Body of pancreas (tissue), 4 donors: Measurements from ENCODE around the gene CHRNB4. TPM values are rescaled to one million over a fixed set of nuclear protein-coding genes. Genes with fewer than 3 reads are reported as not detected.

Experiments used
- ATAC-seq: fragments of 150-250 bp; one replicate; pipeline ENCODE4 v1.9.1; 2016
- DNase-seq, 4 donors: peaks; one replicate each; pipeline ENCODE4 v3.0.0-alpha.2; 2019
- H3K27ac ChIP-seq, 4 donors: fragments of 200-600 bp; sonication (generic); 1 replicate in 3 of 4; 2 replicates in 1 of 4; pipeline versions ENCODE4 v1.5.1 to v1.6.1; 2016 to 2019; ENCODE audit warnings: mild to moderate bottlenecking in 1 of 4, mixed read lengths in 1 of 4, moderate library complexity in 1 of 4
- H3K27me3 ChIP-seq, 2 donors: fragments of 200-600 bp; sonication (generic); one replicate each; pipeline ENCODE4 v1.6.0; 2016; ENCODE audit warnings: mild to moderate bottlenecking in 1 of 2
- H3K36me3 ChIP-seq, 2 donors: fragments of 200-600 bp; sonication (generic); replicated peaks in 1 of 2; 2 replicates each; pipeline ENCODE4 v1.5.1; 2016; ENCODE audit warnings: low read depth in 2 of 2; ENCODE audit not compliant: insufficient read depth in 1 of 2
- H3K4me1 ChIP-seq: fragments of 200-600 bp; sonication (generic); one replicate; pipeline ENCODE4 v1.6.0; 2016
- H3K4me3 ChIP-seq, 2 donors: fragments of 200-600 bp; sonication (generic); 1 replicate in 1 of 2; 2 replicates in 1 of 2; pipeline ENCODE4 v1.5.1; 2016 to 2019
- H3K9me3 ChIP-seq, 3 donors: fragments of 200-600 bp; sonication (generic); 1 replicate in 2 of 3; 2 replicates in 1 of 3; pipeline ENCODE4 v1.5.1; 2016
- CTCF ChIP-seq, 7 experiments: fragments of 450-650 bp in 4 of 7; fragments of 200-600 bp in 3 of 7; sonication (generic) in 3 of 7; IDR thresholded peaks; one replicate each; pipeline ENCODE4 v1.5.1; 2016 to 2019; ENCODE audit warnings: antibody characterized with exemption in 7 of 7
- POLR2A ChIP-seq, 3 donors: fragments of 450-650 bp; IDR thresholded peaks; one replicate each; pipeline ENCODE4 v1.6.1; 2016; ENCODE audit warnings: antibody characterized with exemption in 3 of 3, mild to moderate bottlenecking in 2 of 3
- WGBS, 2 donors: methylation state at CpG; one replicate each; pipeline ENCODE4 v1.1.5; 2017; 5-methylcytosine and 5-hydroxymethylcytosine counted together
- intact Hi-C: fragments of 100-400 bp; cut with DNase I; formaldehyde crosslinking; loops from one replicate; pipeline ENCODE4 v1.15.1; 2023
- total RNA-seq, 2 donors: library from RNA; depleted of rRNA; stranded (reverse); fragments of >200 nt; gene quantifications; one replicate each; pipeline ENCODE4 v1.1.0, GENCODE V29; 2016

The CHRNB4 gene
- not detected for total RNA-seq

- Histone ChIP-seq H3K9me3 (no peaks in the 10 kb centered on the region), H3K36me3 (no peaks in the 10 kb centered on the region), H3K4me3 (peak within 1 kb of the TSS in 1 of 2 donors; percentile 18), H3K27ac (no peak within 1 kb of the TSS), H3K4me1 (peaks cover 12% of the 10 kb centered on the region), H3K27me3 (no peaks in the 10 kb centered on the region)
- ATAC-seq (no peak), DNase-seq (peak in 1 of 4 donors; percentile 26)
- WGBS, 2 donors: 20 to 53% methylated on average over 18 to 36 of the region's 47 CpGs
- no peak for TF ChIP-seq CTCF (IDR thresholded peaks at IDR 0.05)
- TF ChIP-seq POLR2A (IDR thresholded peaks at IDR 0.05): no peak
- intact Hi-C loops: no loop called here
Measured at GRCh38 chr15:78641102-78641748, at the start of gene CHRNB4. Gene CHRNB4, minus strand, starts transcription at chr15:78641210. Its CDS starts 77 bp downstream, at chr15:78641133.

DNA sequence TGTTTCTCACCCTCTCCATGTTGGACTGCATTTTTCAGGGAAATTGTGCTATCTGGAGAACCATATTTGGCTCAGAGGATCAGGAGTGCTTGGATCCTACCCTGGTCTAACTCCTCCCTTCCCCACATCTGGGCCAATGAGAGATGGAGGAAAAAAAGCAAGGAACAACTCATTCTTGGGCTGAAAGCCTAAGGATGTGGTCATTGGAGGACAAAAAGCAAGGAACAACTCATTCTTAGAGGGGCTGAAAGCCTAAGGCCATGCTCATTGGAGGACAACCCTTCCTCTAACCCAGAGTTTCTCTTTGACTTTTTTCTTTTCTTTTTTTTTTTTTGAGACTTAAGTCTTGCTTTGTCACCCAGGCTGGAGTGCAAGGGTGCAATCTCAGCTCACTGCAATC is 48.6 kb upstream of the CHRNB4 start:
- Histone ChIP-seq H3K27ac (no peak overlapping the region), H3K4me3 (no peak overlapping the region), H3K36me3 (no peaks in the 10 kb centered on the region), H3K4me1 (no peaks in the 10 kb centered on the region), H3K9me3 (no peaks in the 10 kb centered on the region), H3K27me3 (no peaks in the 10 kb centered on the region)
- intact Hi-C loops: no loop called here
- no peak for DNase-seq
- no peak for ATAC-seq
- TF ChIP-seq POLR2A (IDR thresholded peaks at IDR 0.05) (no peak), CTCF (IDR thresholded peaks at IDR 0.05) (no peak)

- no peaks in the 10 kb centered on the region for H3K9me3 ChIP-seq
- WGBS, 2 donors: 74 to 83% methylated on average over 8 of the region's 8 CpGs
Measured at GRCh38 chr15:78685925-78686324, 44.9 kb upstream of the CHRNB4 start.

GRCh38 chr15:78685159-78685921 is 44.3 kb upstream of the CHRNB4 start:
- Histone ChIP-seq H3K4me1 (no peaks in the 10 kb centered on the region), H3K9me3 (no peaks in the 10 kb centered on the region), H3K27ac (no peak overlapping the region), H3K27me3 (no peaks in the 10 kb centered on the region), H3K4me3 (no peak overlapping the region), H3K36me3 (no peaks in the 10 kb centered on the region)
- TF ChIP-seq POLR2A (IDR thresholded peaks at IDR 0.05) (no peak), CTCF (IDR thresholded peaks at IDR 0.05) (no peak)
- ATAC-seq (no peak), DNase-seq (no peak)
- intact Hi-C loops: no loop called here
- 28 to 29% methylated on average over 7 to 8 of the region's 8 CpGs for WGBS, 2 donors

More at GRCh38 chr15:78685925-78686324, 44.9 kb upstream of the CHRNB4 start:
- Histone ChIP-seq H3K4me3 (no peak overlapping the region), H3K27me3 (no peaks in the 10 kb centered on the region), H3K27ac (no peak overlapping the region), H3K36me3 (no peaks in the 10 kb centered on the region), H3K4me1 (no peaks in the 10 kb centered on the region)
- ATAC-seq: no peak
- no peak for DNase-seq
- intact Hi-C loops: no loop called here
- TF ChIP-seq CTCF (IDR thresholded peaks at IDR 0.05) (no peak), POLR2A (IDR thresholded peaks at IDR 0.05) (no peak)
